Keratinocyte (primary cell): ENCODE results near the gene WDR93. TPM values are rescaled to one million over a fixed set of nuclear protein-coding genes. Genes with fewer than 3 reads are reported as not detected.

Source experiments
- DNase-seq: peaks from one replicate; pipeline ENCODE4 v3.0.0-alpha.2; 2011; ENCODE audit warnings: low read depth, missing footprints, low spot score
- FAIRE-seq: peaks from 2 replicates; lab custom pipeline; 2011; peaks lifted over from hg19 to GRCh38; lab: Jason Lieb, UNC
- H2AFZ ChIP-seq: 2 replicates; pipeline ENCODE4 v1.6.0; 2012; ENCODE audit warnings: low read length, control low read depth, inconsistent platforms; ENCODE audit not compliant: control insufficient read depth
- H3K27ac ChIP-seq: 2 replicates; pipeline ENCODE4 v1.5.1; 2011; ENCODE audit warnings: low read length; ENCODE audit not compliant: control insufficient read depth, insufficient read depth
- H3K27me3 ChIP-seq: 3 replicates; pipeline ENCODE4 v1.6.0; 2011; ENCODE audit warnings: low read length; ENCODE audit not compliant: control insufficient read depth, insufficient read depth; ENCODE audit errors: extremely low read depth
- H3K36me3 ChIP-seq, 2 experiments: 2 replicates in 1 of 2; 3 replicates in 1 of 2; pipeline ENCODE4 v1.5.1; 2011; ENCODE audit warnings: low read length in 2 of 2, mild to moderate bottlenecking in 1 of 2; ENCODE audit not compliant: control insufficient read depth in 2 of 2, insufficient read depth in 2 of 2; ENCODE audit errors: extremely low read depth in 1 of 2
- H3K4me1 ChIP-seq: 3 replicates; pipeline ENCODE4 v1.5.1; 2011; ENCODE audit warnings: low read length; ENCODE audit not compliant: control insufficient read depth, insufficient read depth; ENCODE audit errors: extremely low read depth
- H3K4me2 ChIP-seq: 3 replicates; pipeline ENCODE4 v1.6.0; 2011; ENCODE audit warnings: low read depth, low read length; ENCODE audit not compliant: control insufficient read depth, insufficient read depth; ENCODE audit errors: extremely low read depth
- H3K4me3 ChIP-seq, 3 experiments: fragments of 200-600 bp in 1 of 3; sonication (generic) in 1 of 3; 2 replicates in 2 of 3; 3 replicates in 1 of 3; pipeline ENCODE4 v1.5.1; 2011 to 2016; ENCODE audit warnings: low read length in 3 of 3, mild to moderate bottlenecking in 3 of 3, control low read depth in 2 of 3, inconsistent platforms in 1 of 3, low read depth in 1 of 3, mixed read lengths in 1 of 3, mixed run types in 1 of 3, moderate library complexity in 1 of 3; ENCODE audit not compliant: control insufficient read depth in 2 of 3, insufficient read depth in 2 of 3; ENCODE audit errors: extremely low read depth in 1 of 3
- H3K79me2 ChIP-seq: 2 replicates; pipeline ENCODE4 v1.6.0; 2012; ENCODE audit warnings: low read length; ENCODE audit not compliant: control insufficient read depth, insufficient read depth
- H3K9ac ChIP-seq: 3 replicates; pipeline ENCODE4 v1.6.0; 2011; ENCODE audit warnings: low read length; ENCODE audit not compliant: control insufficient read depth, insufficient read depth; ENCODE audit errors: extremely low read depth
- H3K9me1 ChIP-seq: 3 replicates; pipeline ENCODE4 v1.6.0; 2011; ENCODE audit warnings: low read length; ENCODE audit not compliant: control insufficient read depth, insufficient read depth; ENCODE audit errors: extremely low read depth
- H3K9me3 ChIP-seq: 2 replicates; pipeline ENCODE4 v1.5.1; 2012; ENCODE audit warnings: low read depth, low read length; ENCODE audit not compliant: control insufficient read depth
- H4K20me1 ChIP-seq: 3 replicates; pipeline ENCODE4 v1.6.0; 2011; ENCODE audit warnings: low read length; ENCODE audit not compliant: control insufficient read depth, insufficient read depth; ENCODE audit errors: extremely low read depth
- CTCF ChIP-seq, 3 experiments: IDR thresholded peaks in 1 of 3; conservative IDR thresholded peaks in 1 of 3; optimal IDR thresholded peaks in 1 of 3; 2 replicates in 2 of 3; 3 replicates in 1 of 3; pipeline versions ENCODE3 to v1.5.1; 2011; ENCODE audit warnings: low read length in 3 of 3, mild to moderate bottlenecking in 3 of 3, moderate library complexity in 2 of 3, control low read depth in 1 of 3, inconsistent platforms in 1 of 3; ENCODE audit not compliant: insufficient read depth in 2 of 3; ENCODE audit errors: extremely low read depth in 1 of 3
- EZH2 ChIP-seq: IDR thresholded peaks from one replicate; pipeline ENCODE4 v1.6.1; 2012; ENCODE audit warnings: inconsistent platforms, mild to moderate bottlenecking, low read length, moderate library complexity
- dilution Hi-C: fragments of 300-500 bp; cut with MboI; formaldehyde crosslinking; loops from one replicate; pipeline ENCODE4 v1.7.0; 2020; ENCODE audit warnings: low sequenced_read_pairs; ENCODE audit not compliant: extremely low pct_ligation_motif_present
- polyA plus RNA-seq, 5 experiments: library from polyadenylated mRNA; depleted of rRNA in 3 of 5; stranded (reverse) in 3 of 5; stranded (forward) in 1 of 5; unstranded in 1 of 5; fragments of >200 nt; gene quantifications; 1 replicate in 1 of 5; 2 replicates in 3 of 5; 3 replicates in 1 of 5; pipeline versions ENCODE4 v1.2.1 to v1.2.3, GENCODE V29; 2011 to 2012; ENCODE audit warnings: missing spikeins in 2 of 5, low read depth in 1 of 5, low replicate concordance in 1 of 5

Gene WDR93
- polyA plus RNA-seq, 1 donor (not counting 4 experiments of a cell fraction or from before 2014, with no cell fraction given): 0.05 TPM

GRCh38 chr15:89662893-89663626, 27.6 kb upstream of the WDR93 start:
- Histone ChIP-seq H3K9ac (peak overlapping the region; percentile 13), H4K20me1 (no peaks in the 10 kb centered on the region), H3K4me2 (peak overlapping the region; percentile 52), H3K36me3 (no peaks in the 10 kb centered on the region), H3K9me1 (no peaks in the 10 kb centered on the region), H3K27ac (peak overlapping the region; percentile 28), H3K4me3 (no peak overlapping the region), H3K79me2 (no peaks in the 10 kb centered on the region), H3K9me3 (no peaks in the 10 kb centered on the region), H2AFZ (peak overlapping the region; percentile 52), H3K27me3 (no peaks in the 10 kb centered on the region), H3K4me1 (peaks cover 10% of the 10 kb centered on the region)
- dilution Hi-C loops: no loop called here
- TF ChIP-seq CTCF (optimal IDR thresholded peaks at IDR 0.05 in 1 of 3, IDR thresholded peaks at IDR 0.05 in 1 of 3, conservative IDR thresholded peaks at IDR 0.05 in 1 of 3; ENCODE audit: extremely low read depth in 1 of 3, insufficient read depth in 2 of 3, low read length in 3 of 3) (no peak), EZH2 (no peak)
- FAIRE-seq: peak; percentile 95
- peak; percentile 21 for DNase-seq

- H4K20me1 ChIP-seq: no peaks in the 10 kb centered on the region
- DNase-seq (no peak), FAIRE-seq (peak; percentile 20)
- H3K9me1 ChIP-seq: no peaks in the 10 kb centered on the region
- no peak overlapping the region for H3K27ac ChIP-seq
- peaks cover 10% of the 10 kb centered on the region for H3K4me1 ChIP-seq
- TF ChIP-seq EZH2 (no peak), CTCF (optimal IDR thresholded peaks at IDR 0.05 in 1 of 3, IDR thresholded peaks at IDR 0.05 in 1 of 3, conservative IDR thresholded peaks at IDR 0.05 in 1 of 3; ENCODE audit: extremely low read depth in 1 of 3, insufficient read depth in 2 of 3, low read length in 3 of 3) (no peak)
- dilution Hi-C loops: no loop called here
- no peaks in the 10 kb centered on the region for H3K9me3 ChIP-seq
- no peak overlapping the region for H2AFZ ChIP-seq
- no peak overlapping the region for H3K4me3 ChIP-seq
- H3K79me2 ChIP-seq: no peaks in the 10 kb centered on the region
- H3K9ac ChIP-seq: no peak overlapping the region
- H3K27me3 ChIP-seq: no peaks in the 10 kb centered on the region
- no peaks in the 10 kb centered on the region for H3K36me3 ChIP-seq
- H3K4me2 ChIP-seq: peak overlapping the region; percentile 64
These were observed 25.9 kb upstream of the WDR93 start for GRCh38 chr15:89664441-89665350.
